ENCODE results near the gene LOXHD1. TPM values are rescaled to one million over a fixed set of nuclear protein-coding genes. Genes with fewer than 3 reads are reported as not detected.
A peak's percentile ranks its signal among the peaks of the same experiment; 100 is the strongest.

Gene LOXHD1
- total and polyA plus RNA-seq, 10 of the 15 experiments (the other 5 are each of a cell fraction or from before 2014, with no cell fraction given) = not detected

- no peak for TF ChIP-seq ZNF687 (IDR thresholded peaks at IDR 0.05)
Observed at GRCh38 chr18:46556590-46557206, 100.3 kb downstream of the LOXHD1 start (continued).

GRCh38 chr18:46555724-46556123 lies 101.3 kb downstream of the LOXHD1 start:
- in situ Hi-C loops (cut with MboI) (no loop called here), intact Hi-C loops (cut with micrococcal nuclease; ENCODE audit: unreplicated experiment) (loop anchor here (1.0 kb wide), 1 partner anchor 103 kb away; no protein-coding TSS in a partner anchor)
- no peak for TF ChIP-seq PAX8 (IDR thresholded peaks at IDR 0.05)
- TF ChIP-seq SMC3 (IDR thresholded peaks at IDR 0.05; ENCODE audit: borderline replicate concordance, low read length) = peak; percentile 65
- peak; percentile 74 for TF ChIP-seq RAD21 (IDR thresholded peaks at IDR 0.05; ENCODE audit: insufficient read depth, low read depth, low read length)
- peak; percentile 47 to 57 (median 57); a peak in 5 of 6 replicates for TF ChIP-seq CTCF (IDR thresholded peaks at IDR 0.05 in 2 of 3, conservative IDR thresholded peaks at IDR 0.05 in 1 of 3; ENCODE audit: control insufficient read depth in 2 of 3, extremely low read depth in 1 of 3, insufficient read depth in 1 of 3, low read depth in 3 of 3, low read length in 3 of 3)
- TF ChIP-seq E4F1 (IDR thresholded peaks at IDR 0.05; ENCODE audit: borderline replicate concordance, partially characterized antibody) = no peak
- no peak for TF ChIP-seq SREBF2 (IDR thresholded peaks at IDR 0.05; ENCODE audit: low read length)
- Histone ChIP-seq H4K20me1 (ENCODE audit: control insufficient read depth, insufficient read depth) (no peaks in the 10 kb centered on the region), H3K27me3 (replicated peaks in 1 of 2; ENCODE audit: control insufficient read depth in 2 of 2, insufficient read depth in 2 of 2, low read length in 1 of 2) (no peaks in the 10 kb centered on the region; a peak in 1 of 4 replicates), H3K4me3 (no peak overlapping the region), H3K4me2 (ENCODE audit: control insufficient read depth, insufficient read depth) (no peak overlapping the region), H3K79me2 (ENCODE audit: control insufficient read depth, insufficient read depth, low read length) (no peaks in the 10 kb centered on the region), H2AFZ (ENCODE audit: control insufficient read depth, low read depth, low read length) (no peak overlapping the region), H3K27ac (ENCODE audit: control insufficient read depth, insufficient read depth) (no peak overlapping the region), H3K4me1 (ENCODE audit: control insufficient read depth, insufficient read depth, low read length) (no peaks in the 10 kb centered on the region), H3K36me3 (ENCODE audit: control insufficient read depth in 2 of 2, insufficient read depth in 2 of 2, low read length in 1 of 2) (no peaks in the 10 kb centered on the region), H3K9ac (ENCODE audit: control insufficient read depth, insufficient read depth, low read length) (no peak overlapping the region), H3K9me3 (replicated peaks; ENCODE audit: control insufficient read depth, insufficient read depth, low read length) (no peaks in the 10 kb centered on the region)
- no TSS peak for BruUV-seq (replicated peaks)
- ChIA-PET POLR2A (no interaction called here), CTCF (interaction anchor here (1.0 to 2.9 kb wide), 4 partner anchors 67 to 649 kb away, joined by 3 to 16 read pairs (median 4); partner anchors contain the start of gene LOXHD1), SMC1A (ENCODE audit: uncharacterized antibody, unreplicated experiment) (interaction anchor here (1.6 kb wide), 1 partner anchor 102 kb away, joined by 8 read pairs; no protein-coding TSS in a partner anchor), RAD21 (ENCODE audit: unreplicated experiment) (interaction anchor here (1.1 kb wide), 1 partner anchor 103 kb away, joined by 4 read pairs; no protein-coding TSS in a partner anchor)
- 32% methylated on average over 4 of the region's 4 CpGs for WGBS (ENCODE audit: insufficient coverage, insufficient replicate concordance, low lambda C conversion rate, missing lambda C conversion rate)
- no peak for DNase-seq (ENCODE audit: low read depth, low spot score)
- ATAC-seq = peak; percentile 83
- FAIRE-seq = no peak

Measured in GM12878 (cell line).